SK-N-SH (cell line): Measurements from ENCODE around the gene SNTG2.

Experiments used
- EP300 ChIP-seq, 2 experiments: IDR thresholded peaks; 2 replicates each; pipeline versions ENCODE4 v1.4.0 to v1.6.1; 2012; ENCODE audit warnings: borderline replicate concordance in 1 of 2, low read depth in 1 of 2, low read length in 1 of 2
- FOSL2 ChIP-seq: IDR thresholded peaks from 2 replicates; pipeline ENCODE4 v1.4.0; 2012; ENCODE audit warnings: low read depth, mild to moderate bottlenecking, moderate library complexity, borderline replicate concordance
- MEF2A ChIP-seq: IDR thresholded peaks from 2 replicates; pipeline ENCODE4 v1.4.0; 2012; ENCODE audit warnings: low read depth, borderline replicate concordance
- NFIC ChIP-seq: IDR thresholded peaks from 2 replicates; pipeline ENCODE4 v1.4.0; 2012; ENCODE audit warnings: borderline replicate concordance
- REST ChIP-seq: IDR thresholded peaks from 2 replicates; pipeline ENCODE4 v1.6.1; 2012; ENCODE audit warnings: mild to moderate bottlenecking, low read depth, low read length, moderate library complexity
- YY1 ChIP-seq: IDR thresholded peaks from 2 replicates; pipeline ENCODE4 v1.4.0; 2012; ENCODE audit warnings: low read depth, mild to moderate bottlenecking
- TF ChIP-seq, protein P1 (sequence below): fragments of 200-600 bp; sonication (generic); IDR thresholded peaks from 2 replicates; pipeline ENCODE4 v1.6.1; 2017; ENCODE audit warnings: antibody characterized with exemption, mild to moderate bottlenecking, moderate library complexity

GRCh38 chr2:1181893-1182292, 231.2 kb downstream of the SNTG2 start:
- TF ChIP-seq MEF2A, result no peak
- no peak for TF ChIP-seq EP300 (IDR thresholded peaks at IDR 0.05; ENCODE audit: borderline replicate concordance in 1 of 2, low read depth in 1 of 2, low read length in 1 of 2)
- TF ChIP-seq FOSL2, result no peak
- TF ChIP-seq NFIC, result no peak
- TF ChIP-seq, protein P1, sequence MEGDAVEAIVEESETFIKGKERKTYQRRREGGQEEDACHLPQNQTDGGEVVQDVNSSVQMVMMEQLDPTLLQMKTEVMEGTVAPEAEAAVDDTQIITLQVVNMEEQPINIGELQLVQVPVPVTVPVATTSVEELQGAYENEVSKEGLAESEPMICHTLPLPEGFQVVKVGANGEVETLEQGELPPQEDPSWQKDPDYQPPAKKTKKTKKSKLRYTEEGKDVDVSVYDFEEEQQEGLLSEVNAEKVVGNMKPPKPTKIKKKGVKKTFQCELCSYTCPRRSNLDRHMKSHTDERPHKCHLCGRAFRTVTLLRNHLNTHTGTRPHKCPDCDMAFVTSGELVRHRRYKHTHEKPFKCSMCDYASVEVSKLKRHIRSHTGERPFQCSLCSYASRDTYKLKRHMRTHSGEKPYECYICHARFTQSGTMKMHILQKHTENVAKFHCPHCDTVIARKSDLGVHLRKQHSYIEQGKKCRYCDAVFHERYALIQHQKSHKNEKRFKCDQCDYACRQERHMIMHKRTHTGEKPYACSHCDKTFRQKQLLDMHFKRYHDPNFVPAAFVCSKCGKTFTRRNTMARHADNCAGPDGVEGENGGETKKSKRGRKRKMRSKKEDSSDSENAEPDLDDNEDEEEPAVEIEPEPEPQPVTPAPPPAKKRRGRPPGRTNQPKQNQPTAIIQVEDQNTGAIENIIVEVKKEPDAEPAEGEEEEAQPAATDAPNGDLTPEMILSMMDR, result no peak
- no peak for TF ChIP-seq YY1
- no peak for TF ChIP-seq REST
